Measurements from ENCODE around the gene ARHGAP12.
"Not testable (repeated sequence)": the region's sequence is repeated elsewhere in the genome, so short reads cannot be mapped to it uniquely, and the experiment has no call there.

Gene ARHGAP12, protein sequence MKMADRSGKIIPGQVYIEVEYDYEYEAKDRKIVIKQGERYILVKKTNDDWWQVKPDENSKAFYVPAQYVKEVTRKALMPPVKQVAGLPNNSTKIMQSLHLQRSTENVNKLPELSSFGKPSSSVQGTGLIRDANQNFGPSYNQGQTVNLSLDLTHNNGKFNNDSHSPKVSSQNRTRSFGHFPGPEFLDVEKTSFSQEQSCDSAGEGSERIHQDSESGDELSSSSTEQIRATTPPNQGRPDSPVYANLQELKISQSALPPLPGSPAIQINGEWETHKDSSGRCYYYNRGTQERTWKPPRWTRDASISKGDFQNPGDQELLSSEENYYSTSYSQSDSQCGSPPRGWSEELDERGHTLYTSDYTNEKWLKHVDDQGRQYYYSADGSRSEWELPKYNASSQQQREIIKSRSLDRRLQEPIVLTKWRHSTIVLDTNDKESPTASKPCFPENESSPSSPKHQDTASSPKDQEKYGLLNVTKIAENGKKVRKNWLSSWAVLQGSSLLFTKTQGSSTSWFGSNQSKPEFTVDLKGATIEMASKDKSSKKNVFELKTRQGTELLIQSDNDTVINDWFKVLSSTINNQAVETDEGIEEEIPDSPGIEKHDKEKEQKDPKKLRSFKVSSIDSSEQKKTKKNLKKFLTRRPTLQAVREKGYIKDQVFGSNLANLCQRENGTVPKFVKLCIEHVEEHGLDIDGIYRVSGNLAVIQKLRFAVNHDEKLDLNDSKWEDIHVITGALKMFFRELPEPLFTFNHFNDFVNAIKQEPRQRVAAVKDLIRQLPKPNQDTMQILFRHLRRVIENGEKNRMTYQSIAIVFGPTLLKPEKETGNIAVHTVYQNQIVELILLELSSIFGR

DNA sequence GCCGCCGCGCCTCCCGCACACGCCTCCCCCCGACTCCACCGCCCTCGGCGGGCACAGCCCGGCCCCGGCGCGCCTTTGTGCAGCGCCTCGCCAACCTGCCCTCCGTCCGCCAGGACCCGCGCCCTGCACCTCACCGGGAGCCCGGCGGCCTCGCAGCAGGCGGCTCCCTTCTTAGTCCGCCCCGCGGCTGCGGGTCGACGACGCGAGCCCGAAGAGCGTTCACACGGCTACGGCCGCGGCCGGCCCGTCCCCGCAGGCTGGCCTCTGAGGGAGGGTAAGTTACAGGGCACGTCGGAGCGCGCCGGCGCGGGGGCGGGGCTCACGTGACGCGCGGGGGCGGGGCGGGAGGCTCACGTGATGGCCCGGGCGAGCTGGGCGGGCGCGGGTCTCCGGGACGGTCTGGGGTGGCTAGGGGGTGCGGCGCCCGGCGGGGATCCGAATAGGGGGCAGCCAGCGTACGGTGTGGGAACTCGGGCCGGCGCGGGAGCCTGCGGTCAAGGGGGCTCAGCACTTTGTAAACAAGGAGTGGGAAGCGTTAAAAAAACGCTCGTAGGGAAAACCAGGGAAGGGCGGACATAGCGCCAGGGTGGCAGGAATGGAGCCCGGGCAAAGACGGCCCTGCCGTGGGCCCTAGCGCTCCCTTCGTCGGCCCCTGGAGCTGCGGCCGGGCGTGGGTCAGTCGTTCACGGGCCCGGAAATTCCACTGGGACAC lies at the start of gene ARHGAP12:
Gene ARHGAP12, minus strand, starts transcription at position 283 of the 712 bp plus-strand sequence. CDS start 19,976 bp downstream, outside the sequence.
- peak; percentile 81 to 82 for DNase-seq (ENCODE audit: low read depth in 2 of 2)

DNA sequence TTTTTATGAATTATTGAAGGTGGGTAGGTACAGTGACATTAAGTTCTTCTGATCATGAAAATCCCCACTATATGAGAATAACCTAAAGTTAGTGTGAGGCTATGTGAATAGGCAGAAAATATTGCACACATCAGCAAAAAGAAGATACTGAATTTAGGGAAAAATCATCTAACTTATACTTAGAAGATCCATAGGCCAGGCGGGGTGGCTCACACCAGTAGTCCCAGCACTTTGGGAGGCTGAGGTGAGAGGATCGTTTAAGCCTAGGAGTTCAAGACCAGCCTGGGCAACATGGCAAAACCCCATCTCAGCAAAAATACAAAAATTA lies 49.5 kb upstream of the ARHGAP12 start:
- DNase-seq (ENCODE audit: low read depth in 2 of 2): no peak

DNA sequence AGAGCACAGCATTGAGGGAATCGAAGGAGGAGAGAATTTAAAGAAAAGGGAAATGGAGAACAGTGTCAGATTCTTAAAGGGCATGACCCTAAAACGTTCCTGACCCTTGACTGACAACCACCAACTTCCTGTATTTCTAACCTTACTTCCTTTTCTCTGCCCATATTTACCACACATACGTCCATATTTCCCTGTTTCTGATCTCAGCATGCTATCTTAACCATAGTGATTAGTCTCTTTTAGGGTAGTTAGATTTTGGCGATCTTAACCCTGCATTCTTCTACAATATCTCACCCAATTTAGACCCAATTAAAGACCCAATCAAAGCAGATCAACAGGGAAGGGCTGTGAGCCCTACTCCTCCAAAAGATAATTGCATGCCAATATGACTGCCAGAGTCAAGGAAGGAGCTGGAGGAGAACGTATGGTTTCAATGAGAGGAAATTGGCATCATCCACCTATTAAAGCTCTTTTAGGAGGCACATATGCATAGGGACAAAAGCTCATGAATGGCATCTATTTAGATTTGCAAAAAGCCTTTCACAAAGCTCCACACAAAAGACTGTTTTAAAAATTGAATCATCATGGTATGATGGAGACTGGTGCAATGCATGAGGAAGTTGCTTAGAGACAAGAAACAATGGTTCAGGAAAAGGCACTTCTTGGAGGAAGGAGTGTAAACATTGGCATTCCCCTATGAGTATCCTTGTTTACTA lies 49.0 kb upstream of the ARHGAP12 start:
- no peak for DNase-seq (ENCODE audit: low read depth in 2 of 2)

DNA sequence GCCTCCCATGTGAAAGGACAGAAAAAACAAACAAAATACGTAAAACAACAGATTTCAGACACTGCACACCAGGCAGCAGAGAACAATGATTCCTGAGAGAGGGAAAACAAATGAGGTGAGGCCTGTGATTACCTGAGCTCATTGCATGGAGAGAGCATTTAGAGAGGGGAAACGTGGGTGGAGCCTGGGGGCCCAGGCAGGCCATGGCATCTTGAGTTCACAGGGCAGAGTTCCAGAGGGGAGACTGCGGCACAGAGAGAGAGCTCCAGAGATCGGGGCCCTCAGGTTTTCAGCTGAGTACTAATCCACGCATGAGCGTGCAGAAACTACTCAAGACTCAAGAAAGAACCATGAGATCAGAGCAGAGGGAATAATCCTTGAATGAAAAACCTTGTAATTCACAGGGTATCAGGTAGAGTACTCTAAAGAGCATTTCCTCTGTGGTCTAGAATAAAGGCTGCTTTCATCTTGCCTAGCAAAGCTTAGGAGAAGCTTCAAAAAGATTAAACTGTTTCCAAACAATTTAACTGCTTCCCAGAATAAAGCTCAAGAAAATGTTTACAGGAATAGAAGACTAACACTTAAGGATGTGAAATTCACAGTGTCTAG lies 46.6 kb upstream of the ARHGAP12 start:
- DNase-seq (ENCODE audit: low read depth in 2 of 2): no peak

DNA sequence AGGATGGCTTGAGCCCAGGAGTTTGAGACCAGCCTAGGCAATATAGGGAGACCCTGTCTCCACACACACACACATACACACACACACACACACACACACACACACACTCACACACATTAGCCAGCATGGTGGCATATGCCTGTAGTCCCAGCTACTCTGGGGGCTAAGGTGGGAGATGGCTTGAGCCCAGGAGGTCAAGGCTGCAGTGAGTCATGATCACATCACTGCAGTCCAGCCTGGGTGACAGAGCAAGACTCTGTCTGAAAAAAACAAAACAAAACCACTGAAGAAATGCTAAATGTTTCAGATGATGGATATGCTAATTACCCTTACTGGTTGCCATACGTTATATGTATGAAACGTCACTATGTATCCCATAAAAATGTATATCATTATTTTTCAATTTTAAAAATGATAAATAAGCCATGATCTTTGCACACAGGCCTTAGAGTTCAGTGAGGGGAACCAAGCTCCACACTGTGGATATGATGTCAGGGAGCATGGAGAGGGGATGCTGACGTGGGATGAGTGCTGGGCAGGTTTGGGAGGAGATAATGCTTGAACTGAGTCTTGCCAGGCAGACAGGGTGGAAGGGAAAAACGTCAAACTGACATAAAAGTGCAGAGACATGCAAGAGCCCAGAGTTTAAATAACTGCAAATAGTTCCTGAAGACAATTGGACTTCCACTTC lies 45.9 kb upstream of the ARHGAP12 start:
- no peak for DNase-seq (ENCODE audit: low read depth in 2 of 2)

DNA sequence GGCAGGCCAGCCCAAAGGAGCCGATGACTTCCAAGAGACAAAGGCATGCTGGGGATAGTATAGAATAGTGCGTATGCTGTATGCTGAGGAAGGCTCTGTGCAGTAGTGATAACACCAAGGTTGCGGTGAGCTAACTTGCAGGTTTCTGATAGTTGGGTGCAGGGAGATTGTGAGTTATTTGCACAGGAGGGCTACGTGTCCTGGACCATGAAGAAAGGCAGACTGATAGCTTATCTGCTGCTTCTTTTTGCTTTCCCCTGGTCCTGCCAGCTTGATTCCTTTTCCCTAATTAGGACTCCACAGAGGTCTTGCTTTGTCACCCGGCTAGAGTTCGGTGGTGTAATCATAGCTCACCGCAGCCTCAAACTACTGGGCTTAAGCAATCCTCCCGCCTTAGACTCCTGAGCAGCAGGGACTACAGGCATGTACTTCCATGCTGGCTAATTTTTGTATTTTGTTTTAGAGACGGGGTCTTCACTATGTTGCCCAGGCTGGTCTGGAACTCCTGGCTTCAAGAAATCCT lies 43.9 kb upstream of the ARHGAP12 start:
- no peak for DNase-seq (ENCODE audit: low read depth in 2 of 2)

DNA sequence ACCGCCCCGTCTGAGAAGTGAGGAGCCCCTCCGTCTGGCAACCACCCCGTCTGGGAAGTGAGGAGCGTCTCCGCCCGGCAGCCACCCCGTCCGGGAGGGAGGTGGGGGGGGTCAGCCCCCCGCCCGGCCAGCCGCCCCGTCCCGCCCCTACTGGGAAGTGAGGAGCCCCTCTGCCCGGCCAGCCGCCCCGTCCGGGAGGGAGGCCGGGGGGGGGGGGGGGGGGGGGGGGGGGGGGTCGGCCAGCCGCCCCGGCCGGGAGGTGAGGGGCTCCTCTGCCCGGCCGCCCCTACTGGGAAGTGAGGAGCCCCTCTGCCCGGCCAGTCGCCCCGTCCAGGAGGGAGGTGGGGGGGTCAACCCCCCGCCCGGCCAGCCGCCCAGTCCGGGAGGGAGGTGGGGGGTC lies 41.2 kb upstream of the ARHGAP12 start:
- not testable (repeated sequence) for DNase-seq (ENCODE audit: low read depth in 2 of 2)

DNA sequence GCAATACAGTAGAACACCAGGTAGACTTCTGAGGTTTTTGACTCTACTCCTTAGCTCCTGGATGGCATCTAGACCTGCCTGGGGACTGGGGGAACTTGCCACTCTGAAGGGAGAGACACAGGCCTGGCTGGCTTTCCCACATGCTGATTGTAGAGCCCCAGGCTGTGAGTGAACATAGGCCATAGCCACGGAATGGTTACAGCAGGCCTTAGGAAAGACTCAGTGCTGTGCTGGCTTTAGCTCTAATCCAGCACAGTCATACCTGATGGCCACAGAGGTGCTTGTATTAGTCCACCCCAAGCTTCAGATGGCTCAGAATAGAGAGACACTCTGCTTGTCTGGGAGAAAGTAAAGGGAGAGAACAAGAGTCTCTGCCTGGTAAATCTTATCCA lies 35.0 kb upstream of the ARHGAP12 start:
- no peak for DNase-seq (ENCODE audit: low read depth in 2 of 2)

DNA sequence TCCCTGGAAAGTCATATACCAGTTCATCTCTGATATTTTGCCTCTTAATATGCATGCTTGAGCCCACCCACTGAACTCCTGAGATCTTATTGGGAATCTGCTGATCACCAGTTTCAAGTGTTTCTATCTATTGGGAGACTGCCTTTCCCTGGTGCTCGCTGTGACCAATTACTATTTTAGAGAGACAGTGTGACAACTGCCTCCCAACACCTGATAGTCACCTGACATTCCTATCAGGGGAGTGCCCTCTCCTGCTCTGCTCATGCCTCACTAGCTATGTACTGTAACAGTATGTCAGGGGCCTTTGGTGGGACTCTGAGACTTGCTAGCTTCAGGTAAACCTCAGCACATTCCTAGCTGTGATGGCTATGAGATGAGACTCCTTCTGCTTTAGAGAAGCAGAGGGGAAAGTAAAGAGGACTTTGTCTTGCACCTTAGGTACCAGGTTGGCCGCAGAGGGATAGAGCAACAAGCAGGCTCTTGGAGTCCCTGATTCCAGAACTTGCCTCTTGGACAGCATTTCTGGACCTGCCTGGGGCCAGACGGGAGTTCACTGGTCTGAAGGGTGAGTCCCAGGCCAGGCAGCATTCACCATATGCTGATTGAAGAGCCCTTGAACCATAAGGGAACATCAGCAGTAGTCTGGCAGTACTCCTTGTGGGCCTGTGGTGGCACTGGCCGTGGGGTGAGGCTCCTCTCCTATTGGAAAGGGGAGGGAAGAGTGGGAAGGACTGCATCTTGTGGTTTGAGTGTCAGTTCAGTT lies 34.4 kb upstream of the ARHGAP12 start:
- no peak for DNase-seq (ENCODE audit: low read depth in 2 of 2)

DNA sequence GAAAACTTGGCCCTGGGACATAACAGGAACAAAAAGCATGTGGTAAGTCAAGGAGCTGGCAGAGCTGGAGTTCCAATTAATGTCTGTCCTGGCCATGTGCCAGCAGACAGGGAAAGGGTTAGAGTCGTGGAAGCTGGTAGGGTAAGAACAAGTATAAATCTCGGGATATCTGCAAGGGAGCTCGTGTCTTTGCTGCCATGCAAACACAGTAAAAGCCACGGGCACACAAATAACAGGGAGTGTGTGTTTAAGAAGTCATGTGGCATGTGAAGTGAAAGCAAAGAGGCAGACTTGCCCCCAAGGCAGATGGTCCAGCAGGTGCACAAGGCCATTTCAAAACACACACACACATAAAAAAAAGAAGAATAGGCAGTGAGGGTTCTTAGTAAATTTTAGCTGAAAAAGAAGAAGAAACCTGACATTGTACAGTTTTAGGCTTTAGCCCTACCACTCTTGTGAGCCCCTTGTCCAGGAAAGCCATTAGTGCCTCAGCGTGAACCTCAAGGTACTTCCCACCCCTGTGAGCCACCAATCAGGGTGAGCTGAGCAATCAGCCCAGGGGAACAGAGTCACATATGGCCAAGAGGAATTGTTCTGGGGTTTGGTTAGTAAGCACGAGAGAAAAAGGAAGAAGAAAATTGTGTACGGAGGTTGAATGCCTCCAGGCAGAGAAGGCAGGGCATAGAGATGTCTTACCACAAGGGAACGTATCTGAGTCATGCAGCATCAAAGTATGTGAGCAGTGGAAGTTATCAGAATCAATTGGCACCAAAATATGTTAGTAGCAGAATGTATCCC lies 32.8 kb upstream of the ARHGAP12 start:
- DNase-seq (ENCODE audit: low read depth in 2 of 2): no peak

DNA sequence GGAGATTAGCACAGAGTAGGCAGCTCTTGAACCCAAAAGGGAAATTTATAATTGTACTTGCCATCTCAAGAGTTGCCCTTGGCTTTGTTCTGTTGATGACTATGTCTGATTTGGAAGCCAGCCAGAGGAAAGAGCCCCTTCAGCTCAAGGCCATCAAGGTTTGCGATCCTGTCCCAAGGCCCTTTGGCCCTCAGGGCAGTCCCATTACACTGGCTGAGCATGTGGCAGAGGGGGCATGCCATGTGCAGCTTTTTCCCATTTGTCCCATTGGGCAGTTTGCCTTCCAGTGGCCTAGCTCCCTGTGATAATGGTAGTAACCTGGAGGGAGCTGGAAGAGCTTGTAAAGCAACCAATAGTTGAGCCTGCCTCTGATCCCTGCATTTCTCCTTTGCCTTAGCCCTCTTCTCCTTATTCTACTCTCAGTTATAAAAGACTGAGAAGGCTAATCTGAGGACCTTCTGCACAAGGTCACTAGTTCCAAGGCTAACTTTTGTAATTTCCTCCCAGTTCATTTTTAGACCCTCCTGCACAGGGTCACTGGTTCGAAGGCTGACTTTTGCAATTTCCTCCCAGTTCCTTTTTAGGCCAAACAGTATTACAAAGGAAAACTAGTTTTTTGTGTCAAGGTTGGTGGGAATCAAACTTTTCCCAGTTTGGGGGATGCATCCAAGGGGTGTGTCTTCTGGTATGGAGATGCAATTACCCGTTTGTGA lies 31.0 kb upstream of the ARHGAP12 start:
- DNase-seq (ENCODE audit: low read depth in 2 of 2): no peak

DNA sequence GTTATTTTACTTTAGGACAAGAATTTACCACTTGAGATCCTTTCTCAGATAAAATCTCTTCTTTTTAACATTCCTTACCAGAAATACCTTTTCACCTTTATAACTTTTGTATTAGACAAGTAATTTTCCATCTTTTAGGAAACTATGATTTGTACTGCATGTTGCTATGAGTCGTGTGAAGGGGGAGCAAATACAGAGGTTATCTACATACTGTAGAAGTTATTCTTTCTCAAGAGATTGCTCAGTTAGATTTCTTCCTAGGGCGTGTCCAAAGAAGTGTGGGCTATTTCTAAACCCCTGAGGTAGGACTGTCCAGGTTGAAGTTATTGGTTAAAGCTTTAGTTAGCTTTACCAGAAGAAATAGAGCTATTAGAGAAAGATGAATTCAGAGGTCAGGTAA lies 30.2 kb upstream of the ARHGAP12 start:
- DNase-seq (ENCODE audit: low read depth in 2 of 2): no peak

DNA sequence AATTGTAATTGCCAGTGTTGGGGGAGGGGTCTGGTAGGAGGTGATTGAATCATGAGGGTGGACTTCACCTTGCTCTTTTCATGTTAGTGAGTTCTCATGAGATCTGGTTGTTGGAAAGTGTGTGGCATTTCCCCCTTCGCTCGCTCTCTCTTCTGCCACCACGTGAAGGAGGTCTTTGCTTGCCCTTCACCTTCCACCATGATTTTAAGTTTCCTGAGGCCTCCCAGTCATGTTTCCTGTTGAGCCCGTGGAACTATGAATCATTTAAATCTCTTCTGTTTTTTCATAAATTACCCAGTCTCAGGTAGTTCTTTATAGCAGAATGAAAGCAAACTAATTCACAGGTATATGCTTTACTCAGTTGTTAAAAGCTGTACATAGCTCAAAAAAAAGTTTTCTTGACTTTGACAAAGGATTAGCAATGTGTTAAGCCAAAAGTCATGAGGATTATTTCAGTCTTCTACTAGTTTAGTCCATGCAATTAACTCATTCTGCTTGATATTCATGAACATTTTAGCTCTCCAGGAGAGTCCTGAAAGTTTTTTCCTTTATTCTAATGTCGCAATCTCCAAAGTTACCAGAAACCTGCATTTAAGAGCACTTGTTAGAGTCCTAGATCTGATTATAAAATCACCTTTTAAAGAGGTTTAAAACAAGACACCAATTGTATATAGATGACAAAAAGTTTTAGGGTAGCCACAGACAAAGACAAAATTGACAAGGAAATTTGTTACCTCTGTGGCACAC lies 27.7 kb upstream of the ARHGAP12 start:
- no peak for DNase-seq (ENCODE audit: low read depth in 2 of 2)

DNA sequence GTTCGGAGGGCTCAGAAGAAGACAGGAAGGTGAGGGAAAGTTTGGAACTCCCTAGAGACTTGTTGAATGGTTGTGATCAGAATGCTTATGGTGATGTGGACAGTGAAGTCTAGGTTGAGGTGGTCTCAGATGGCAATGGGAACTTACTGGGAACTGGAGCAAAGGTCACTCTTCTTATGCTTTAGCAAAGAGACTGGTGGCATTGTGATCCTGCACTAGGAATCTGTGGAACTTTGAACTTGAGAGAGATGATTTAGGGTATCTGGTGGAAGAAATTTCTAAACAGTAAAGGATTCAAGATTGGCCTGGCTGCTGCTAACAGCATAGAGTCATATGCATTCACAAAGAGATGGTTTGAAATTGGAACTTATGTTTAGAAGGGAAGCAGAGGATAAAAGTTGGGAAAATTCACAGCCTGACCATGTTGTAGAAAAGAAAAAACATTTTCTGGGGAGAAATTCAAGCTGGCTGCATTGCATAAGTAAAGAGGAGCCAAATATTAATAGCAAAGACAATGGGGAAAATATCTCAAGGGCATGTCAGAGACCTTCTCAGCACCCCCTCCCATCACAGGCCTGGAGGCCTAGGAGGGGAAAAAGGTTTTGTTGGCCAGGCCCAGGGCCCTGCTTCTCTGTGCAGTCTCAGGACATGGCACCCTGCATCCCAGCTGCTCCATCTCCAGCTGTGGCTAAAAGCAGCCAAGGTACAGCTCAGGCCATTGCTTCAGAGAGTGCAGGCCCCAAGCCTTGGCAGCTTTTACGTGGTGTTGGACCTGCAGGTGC lies 26.0 kb upstream of the ARHGAP12 start:
- DNase-seq (ENCODE audit: low read depth in 2 of 2): no peak

DNA sequence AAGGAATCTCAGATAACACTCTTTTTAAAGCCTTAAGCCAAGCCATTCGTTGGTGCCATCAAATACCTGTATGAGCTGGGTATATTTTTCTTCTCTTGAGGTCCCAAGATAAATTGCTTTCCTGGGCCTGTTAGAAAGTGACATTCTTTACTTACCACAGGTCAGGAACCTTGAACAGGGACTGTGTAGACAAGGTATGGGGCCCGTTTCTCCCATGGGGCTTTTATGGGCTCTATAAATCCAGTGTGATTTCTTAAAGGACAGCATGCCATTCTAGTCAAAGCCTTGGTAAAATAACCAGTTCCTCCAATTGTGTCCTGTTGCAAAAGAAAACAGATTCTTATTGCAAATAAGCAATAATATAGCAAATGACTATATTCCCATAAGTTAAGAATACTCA lies 24.8 kb upstream of the ARHGAP12 start:
- DNase-seq (ENCODE audit: low read depth in 2 of 2): no peak

DNA sequence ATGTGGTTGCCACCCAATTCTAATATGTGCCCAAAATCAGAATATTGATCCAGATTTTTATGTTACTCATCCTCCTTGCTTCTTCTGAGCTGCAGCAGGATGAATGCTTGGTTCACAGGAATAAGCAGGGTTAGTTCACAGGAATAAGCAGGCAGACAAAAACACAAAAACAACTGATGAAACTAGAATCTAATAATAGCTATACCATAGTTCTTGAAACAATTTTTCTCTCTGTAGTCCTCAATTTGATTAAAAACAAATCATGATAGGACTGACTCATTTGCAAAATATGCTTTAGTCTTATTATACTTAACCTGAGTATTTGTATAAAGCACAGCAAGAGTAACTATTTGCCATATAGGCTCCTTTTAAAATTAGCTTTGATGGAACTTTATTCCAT lies 24.4 kb upstream of the ARHGAP12 start:
- DNase-seq (ENCODE audit: low read depth in 2 of 2): no peak

DNA sequence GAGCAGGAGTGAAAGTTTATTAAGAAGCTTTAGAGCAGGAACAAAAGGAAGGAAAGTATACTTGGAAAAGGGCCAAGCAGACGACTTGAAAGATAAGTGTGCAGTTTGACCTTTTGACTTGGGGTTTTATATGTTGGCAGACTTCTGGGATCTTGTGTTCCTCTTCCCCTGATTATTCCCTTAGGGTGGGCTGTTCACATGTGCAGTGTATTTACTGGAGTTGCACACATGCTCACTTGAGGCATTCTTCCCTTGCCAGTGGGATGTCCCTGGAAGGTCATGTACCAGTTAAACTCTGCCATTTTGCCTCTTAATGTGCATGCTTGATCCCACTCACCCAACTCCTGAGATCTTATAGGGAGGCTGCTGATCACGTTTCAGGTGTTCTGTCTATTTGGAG lies 23.4 kb upstream of the ARHGAP12 start:
- DNase-seq (ENCODE audit: low read depth in 2 of 2): no peak

Measured in activated CD4-positive, alpha-beta T cell treated with anti-CD3 and anti-CD28 coated beads for 24 hours (primary cell).